Renal cortical epithelial cell (primary cell): ENCODE data around the gene NFKB1. TPM values are rescaled to one million over a fixed set of nuclear protein-coding genes. Genes with fewer than 3 reads are reported as not detected.
A peak's percentile ranks its signal among the peaks of the same experiment; 100 is the strongest.
"Not testable (repeated sequence)": the region's sequence is repeated elsewhere in the genome, so short reads cannot be mapped to it uniquely, and the experiment has no call there.

Experiments
- DNase-seq: peaks from one replicate; pipeline ENCODE4 v3.0.0-alpha.2; 2011; ENCODE audit warnings: low read depth
- total RNA-seq: library from RNA; depleted of rRNA; stranded (reverse); fragments of >200 nt; gene quantifications from 2 replicates; pipeline ENCODE4 v1.2.3, GENCODE V29; 2014

NFKB1 gene
- total RNA-seq, 1 donor from 2014 or later = 53.7 TPM

DNA sequence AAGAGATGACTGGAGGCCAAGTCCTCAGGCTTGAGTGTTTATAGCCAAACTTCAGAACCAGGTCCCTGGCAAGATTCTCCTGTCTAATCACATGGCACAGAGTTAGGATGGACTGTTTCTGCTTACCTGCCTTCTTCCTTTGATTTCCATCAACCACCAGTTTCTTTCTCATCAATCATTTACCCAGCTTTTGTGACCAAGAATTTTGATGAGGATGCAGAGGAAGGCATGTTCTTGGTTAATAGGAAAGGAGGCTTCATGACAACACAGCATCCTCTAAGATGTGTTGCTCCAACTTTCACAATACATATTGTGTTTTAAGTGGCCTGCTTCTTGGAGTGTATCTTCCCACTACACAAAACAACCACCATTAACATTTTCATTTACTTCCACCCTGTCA is 65.3 kb downstream of the NFKB1 start:
- peak; percentile 71 for DNase-seq

DNA sequence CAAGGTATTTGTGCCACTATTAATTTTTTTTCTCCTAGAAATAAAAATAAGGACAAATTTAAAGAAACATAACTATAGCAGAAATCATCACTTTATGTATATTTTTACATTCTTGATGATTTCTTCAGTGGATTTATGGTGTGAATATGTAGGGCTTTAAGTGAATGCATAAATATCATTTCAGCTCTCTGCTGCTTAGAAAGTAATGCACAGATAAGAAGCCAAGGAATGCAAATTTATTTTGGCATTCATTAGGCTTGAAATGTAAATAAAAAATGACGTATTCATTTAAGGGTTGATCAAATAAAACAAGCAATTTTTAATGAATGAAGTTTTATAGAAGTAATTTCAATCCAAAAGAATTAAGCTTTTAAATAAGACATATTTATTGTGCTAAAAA is 66.3 kb downstream of the NFKB1 start:
- DNase-seq = no peak

- no peak for DNase-seq
Measured at GRCh38 chr4:102569200-102569599, 68.0 kb downstream of the NFKB1 start.

- not testable (repeated sequence) for DNase-seq
Measured at GRCh38 chr4:102570211-102570610, 69.1 kb downstream of the NFKB1 start.

DNA sequence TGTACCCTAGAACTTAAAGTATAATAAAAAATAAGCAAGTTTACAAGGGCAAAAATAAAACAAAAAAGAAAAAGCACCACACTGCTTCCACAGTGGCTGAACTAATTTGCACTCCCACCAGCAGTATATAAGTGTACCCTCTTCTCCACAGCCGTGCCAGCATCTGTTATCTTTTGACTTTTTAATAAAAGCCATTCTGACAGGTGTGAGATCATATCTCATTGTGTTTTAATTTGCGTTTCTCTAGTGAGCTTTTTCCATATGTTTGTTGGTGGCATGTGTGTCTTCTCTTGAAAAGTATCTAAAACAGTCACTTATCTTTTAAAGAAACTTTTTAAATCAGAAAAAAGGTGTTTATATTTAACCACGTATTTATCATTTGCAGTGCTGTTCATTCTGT is 71.3 kb downstream of the NFKB1 start:
- no peak for DNase-seq

- DNase-seq = no peak
Measured at GRCh38 chr4:102574317-102574716, 73.2 kb downstream of the NFKB1 start.

DNA sequence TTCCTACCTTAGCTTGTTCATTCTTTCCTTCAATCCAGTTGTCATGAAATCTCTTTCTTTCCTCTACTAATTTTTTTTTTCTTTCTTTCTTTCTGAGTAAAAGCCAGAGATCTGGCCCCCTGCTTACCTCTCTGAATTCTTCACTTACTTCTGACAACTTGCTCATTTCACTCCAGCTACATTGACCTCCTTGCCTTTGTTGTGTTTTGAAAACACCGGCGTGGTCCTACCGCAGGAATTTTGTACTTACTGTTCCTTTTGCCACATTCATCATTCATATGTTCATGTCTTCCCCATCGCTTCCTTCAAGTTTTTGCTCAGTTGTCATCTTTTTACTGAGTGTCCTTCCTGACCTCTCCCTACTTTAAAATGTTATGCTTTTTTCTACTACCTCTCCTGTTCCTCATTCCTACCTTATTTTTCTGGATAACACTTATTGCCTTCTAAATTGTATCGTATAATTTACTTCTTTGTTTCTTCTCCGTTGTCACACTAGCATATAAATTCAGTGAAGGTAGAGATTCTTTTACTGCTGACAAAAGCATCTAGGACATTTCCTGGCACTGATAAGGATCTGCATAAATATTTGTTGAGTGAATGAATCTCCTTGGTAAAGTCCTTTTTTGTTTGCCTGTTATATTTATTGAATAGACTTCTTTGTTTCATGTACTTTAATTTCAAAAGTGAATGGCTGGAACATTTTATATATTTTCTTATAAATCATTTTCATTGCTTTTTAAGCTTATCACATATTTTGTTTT is 74.4 kb downstream of the NFKB1 start:
- DNase-seq = no peak

- DNase-seq = no peak
Measured at GRCh38 chr4:102578270-102578669, 77.1 kb downstream of the NFKB1 start.

DNA sequence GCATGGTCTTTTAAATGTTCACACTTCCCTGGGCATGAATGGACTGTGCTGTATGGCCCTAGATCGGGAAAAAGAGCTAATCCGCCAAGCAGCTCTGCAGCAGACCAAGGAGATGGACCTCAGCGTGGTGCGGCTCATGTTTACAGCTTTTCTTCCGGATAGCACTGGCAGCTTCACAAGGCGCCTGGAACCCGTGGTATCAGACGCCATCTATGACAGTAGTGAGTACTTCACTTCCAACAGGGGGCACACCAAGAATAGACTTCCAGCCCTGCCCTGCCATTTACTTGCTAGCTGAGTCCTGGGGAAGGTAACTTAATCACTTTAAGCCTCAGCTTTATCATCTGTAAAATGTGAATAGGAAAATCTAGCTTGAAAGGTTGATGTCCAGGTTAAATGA is 77.7 kb downstream of the NFKB1 start:
- no peak for DNase-seq

DNA sequence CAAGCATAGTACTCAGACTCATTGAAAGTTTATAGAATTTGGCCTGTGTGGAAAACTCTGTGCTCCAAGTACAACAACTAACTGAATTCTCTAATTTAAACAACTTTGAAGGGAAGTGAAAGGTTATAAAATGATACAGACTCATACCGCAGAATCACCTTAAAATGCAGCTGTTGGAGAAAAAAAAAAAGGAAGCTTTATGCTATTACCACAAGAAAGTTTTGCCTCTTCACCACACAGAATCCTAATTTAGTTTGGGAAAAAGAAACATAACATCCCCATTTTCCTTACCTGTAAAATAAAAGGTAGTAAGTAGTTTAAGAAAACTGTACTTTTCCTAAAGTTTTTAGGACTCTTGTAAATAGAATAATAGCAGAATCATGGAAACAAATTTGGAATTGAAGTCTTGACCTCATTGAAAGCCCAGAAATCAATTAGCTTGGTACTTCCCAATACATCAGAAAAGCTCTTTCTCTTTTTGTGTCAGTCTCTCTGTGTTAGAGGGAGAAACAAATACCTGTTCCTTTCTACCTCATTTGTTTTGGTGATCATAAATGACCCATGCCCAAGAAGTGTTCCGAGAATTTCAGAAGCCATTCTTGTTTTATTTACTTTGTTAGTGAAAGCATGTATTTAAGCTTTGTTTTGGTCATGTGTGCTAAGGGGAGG is 78.8 kb downstream of the NFKB1 start:
- DNase-seq = no peak

- DNase-seq = no peak
Measured at GRCh38 chr4:102580463-102580842, 79.3 kb downstream of the NFKB1 start.

GRCh38 chr4:102584091-102584490 is 82.9 kb downstream of the NFKB1 start:
- no peak for DNase-seq

DNA sequence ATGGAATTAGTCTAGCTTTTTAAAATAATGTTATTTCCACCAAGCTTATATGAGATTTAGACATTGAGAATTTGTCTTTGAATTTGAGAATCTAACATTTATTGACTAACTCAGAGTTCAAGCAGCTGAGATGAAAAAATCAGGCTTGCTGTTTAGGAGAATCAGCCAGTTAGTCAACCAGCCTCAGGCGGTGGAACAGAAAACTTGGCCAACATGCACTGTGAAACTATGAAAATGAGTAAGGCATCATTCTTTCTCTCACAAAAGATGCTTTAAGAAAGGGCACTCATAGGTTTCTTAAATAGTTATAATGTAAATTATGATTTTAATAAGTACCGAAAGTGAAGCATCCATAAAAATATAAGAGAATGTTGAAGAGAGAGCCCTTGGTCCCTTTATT is 84.2 kb downstream of the NFKB1 start:
- no peak for DNase-seq

GRCh38 chr4:102586002-102586643 is 85.0 kb downstream of the NFKB1 start:
- DNase-seq = no peak

DNA sequence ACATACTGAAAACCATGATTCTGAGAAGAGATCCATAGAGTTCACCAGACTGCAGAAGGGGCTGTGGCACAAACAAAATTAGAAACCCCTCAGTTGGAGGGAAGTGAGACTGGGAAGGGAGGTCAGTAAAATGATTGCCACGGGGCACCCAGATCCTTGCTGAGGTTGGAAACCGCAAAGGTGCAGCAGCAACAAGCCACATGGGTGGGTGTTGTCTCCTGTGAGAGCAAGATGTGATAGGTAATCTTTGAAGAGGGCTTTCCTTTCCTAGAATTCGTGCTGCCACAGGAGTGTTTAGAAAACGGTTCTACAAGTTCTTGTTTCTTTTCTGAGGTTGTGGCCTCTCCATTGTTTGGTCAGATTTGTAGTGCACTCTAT is 85.5 kb downstream of the NFKB1 start:
- DNase-seq = no peak

DNA sequence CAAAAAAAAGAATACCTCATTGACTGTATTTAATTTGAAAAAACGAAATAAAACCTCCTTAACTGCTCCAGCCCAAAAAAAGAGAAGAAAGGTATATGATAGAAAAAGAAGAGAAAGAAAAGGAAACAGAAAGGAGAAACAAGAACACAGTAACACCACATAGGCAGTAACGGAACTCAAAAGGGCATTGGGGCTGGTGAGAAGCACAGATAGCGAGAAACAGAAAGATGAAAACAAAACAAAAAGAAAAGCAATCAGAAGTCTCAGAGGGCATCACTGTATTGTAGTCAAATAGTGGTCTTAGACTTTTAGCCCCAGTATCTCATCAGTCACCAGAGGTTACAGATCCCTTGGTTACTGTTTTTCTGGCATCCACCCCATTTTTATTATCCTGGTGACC is 88.6 kb downstream of the NFKB1 start:
- no peak for DNase-seq

DNA sequence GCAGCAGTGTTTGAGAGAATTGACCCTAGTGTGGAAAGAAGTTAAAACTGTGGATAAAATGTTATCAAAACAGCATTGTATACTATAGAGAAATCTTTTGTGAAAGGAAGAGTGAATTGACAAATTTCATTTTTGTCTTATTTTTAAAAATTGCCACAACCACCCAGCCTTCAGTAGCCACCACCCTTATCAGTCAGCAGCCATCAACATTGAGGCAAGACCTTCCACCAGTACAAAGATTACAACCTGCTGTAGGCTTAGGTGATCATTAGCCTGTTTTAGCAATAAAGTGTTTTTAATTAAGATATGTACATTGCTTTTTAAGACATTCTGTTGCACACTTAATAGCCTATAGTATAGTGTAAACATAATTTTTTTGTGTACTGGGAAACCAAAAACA is 91.1 kb downstream of the NFKB1 start:
- DNase-seq = no peak

DNA sequence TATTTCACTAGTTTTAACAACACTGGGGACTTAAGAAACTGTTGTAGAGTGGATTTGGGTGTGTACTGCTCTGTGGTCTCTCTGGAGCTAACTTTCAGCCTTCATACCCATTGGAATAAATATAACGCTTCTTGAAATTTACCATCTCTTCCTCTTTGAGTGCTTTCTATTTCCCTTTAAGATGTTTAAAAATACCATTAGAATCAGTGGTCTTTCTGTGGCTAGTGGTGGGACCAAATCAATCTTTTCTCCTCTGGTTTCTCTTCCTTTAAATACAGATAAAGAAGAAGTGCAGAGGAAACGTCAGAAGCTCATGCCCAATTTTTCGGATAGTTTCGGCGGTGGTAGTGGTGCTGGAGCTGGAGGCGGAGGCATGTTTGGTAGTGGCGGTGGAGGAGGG is 92.0 kb downstream of the NFKB1 start:
- no peak for DNase-seq

DNA sequence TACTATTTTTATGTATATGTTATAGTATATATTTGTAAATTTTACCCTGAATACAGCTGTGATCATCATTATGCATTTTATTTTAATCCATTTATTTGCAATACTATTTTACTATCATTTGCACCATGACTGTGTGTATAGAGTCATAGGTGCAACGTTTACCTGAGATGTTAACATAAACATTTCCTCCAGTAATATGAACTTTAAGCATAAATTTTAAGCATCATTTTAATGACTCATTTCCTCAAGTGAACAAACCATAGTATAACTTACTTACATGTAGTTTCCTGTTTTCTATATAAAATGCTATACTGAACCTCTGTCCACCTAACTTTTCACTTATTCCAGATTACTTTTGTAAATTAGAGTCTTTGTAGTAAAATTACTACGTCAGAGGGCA is 92.8 kb downstream of the NFKB1 start:
- no peak for DNase-seq

- DNase-seq = no peak
Measured at GRCh38 chr4:102596532-102596931, 95.4 kb downstream of the NFKB1 start.

DNA sequence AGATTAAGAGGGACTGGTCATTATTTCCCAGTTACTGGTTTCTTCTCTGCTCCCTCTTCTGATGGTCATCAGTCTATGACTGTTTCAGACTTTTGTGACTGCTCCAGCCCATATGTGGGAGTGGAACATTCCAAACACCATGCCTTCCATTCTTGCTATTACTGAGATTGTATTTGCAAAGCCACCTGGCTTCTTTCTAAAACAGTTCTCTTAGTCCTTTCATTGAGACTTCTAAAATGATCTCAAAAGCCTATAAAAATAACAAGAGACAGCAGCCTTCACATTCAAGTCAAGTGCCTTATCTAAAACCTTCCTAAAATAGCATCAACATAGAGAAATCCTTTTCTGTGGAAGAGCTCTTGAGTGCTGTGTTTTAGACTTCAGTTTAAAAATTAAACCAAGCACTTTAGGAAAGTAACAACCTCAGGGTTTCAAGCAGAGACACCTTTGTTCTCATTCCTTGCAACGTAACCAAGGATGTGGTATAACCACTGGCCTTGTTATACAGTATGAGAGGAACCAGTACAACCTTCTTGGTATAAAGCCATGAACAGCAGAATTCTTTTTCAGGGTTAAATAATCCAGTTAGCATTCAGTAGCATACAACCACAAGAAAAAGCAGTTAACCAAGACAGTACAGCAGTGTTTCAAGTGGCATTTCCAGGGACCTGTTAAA is 97.1 kb downstream of the NFKB1 start:
- peak; percentile 63 for DNase-seq

DNA sequence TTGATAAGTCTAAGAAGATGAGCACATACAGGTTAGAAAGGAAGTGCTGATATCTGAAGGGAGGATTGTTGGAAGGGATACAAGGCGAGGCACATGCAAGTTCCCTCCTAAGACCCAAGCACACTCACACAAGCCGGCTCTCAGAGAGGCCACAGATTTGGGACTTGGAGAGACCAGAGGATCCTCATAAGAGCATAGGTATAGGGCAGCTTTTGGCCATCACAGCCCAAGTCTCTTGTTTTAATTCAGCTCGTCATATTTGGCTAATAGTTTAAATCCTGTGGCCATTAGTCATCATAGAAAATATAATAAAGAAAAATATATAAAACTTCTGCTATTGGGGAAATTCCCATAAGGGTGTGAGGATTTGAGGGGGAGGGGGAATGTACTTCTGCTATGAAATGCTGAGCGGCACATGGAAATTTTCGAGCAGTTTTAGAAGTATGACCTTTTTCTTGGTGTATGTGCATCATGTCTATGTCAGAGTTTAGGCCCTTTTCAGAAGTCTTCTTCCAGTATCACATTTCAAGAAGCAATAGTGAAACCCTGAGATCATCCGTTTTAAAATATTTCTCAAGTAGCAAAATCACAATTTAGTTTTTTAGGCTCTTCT is 97.7 kb downstream of the NFKB1 start:
- DNase-seq = no peak
